DND-41 (cell line): ENCODE results near the gene RPL36A.

Experiments
- ATAC-seq: fragments of 200-7000 bp; cut with Tn5 transposase; 3 replicates; pipeline ENCODE4 v1.9.1; 2021; ENCODE audit warnings: low read depth; ENCODE audit not compliant: insufficient read depth
- DNase-seq: peaks from one replicate; pipeline ENCODE4 v3.0.0-alpha.2; 2020
- H2AFZ ChIP-seq: 2 replicates; pipeline ENCODE4 v1.6.0; 2012; ENCODE audit warnings: low read depth, low read length
- H3K27ac ChIP-seq: 2 replicates; pipeline ENCODE4 v1.5.1; 2012; ENCODE audit warnings: low read length, inconsistent platforms
- H3K27me3 ChIP-seq: fragments of 200-600 bp; sonication (generic); 2 replicates; pipeline ENCODE4 v1.6.0; 2012; ENCODE audit warnings: low read length, mild to moderate bottlenecking, inconsistent platforms; ENCODE audit not compliant: insufficient read depth, poor library complexity
- H3K36me3 ChIP-seq: 2 replicates; pipeline ENCODE4 v1.5.1; 2012; ENCODE audit warnings: low read length, inconsistent platforms; ENCODE audit not compliant: insufficient read depth
- H3K4me1 ChIP-seq: 2 replicates; pipeline ENCODE4 v1.5.1; 2012; ENCODE audit warnings: mild to moderate bottlenecking, low read length; ENCODE audit not compliant: insufficient read depth
- H3K4me2 ChIP-seq: 2 replicates; pipeline ENCODE4 v1.6.0; 2012; ENCODE audit warnings: mild to moderate bottlenecking, moderate library complexity, low read length, inconsistent platforms; ENCODE audit not compliant: insufficient read depth
- H3K4me3 ChIP-seq, 2 experiments: fragments of 200-600 bp in 1 of 2; shearing (Covaris generic) in 1 of 2; 2 replicates each; pipeline ENCODE4 v1.5.1; 2012 to 2016; ENCODE audit warnings: inconsistent platforms in 2 of 2, low read length in 2 of 2, mild to moderate bottlenecking in 2 of 2, low read depth in 1 of 2, moderate library complexity in 1 of 2
- H3K79me2 ChIP-seq: 2 replicates; pipeline ENCODE4 v1.6.0; 2012; ENCODE audit warnings: low read length, inconsistent platforms; ENCODE audit not compliant: insufficient read depth
- H3K9ac ChIP-seq: 2 replicates; pipeline ENCODE4 v1.6.0; 2012; ENCODE audit warnings: low read depth, mild to moderate bottlenecking, inconsistent platforms, low read length, moderate library complexity
- H3K9me3 ChIP-seq: 2 replicates; pipeline ENCODE4 v1.5.1; 2012; ENCODE audit warnings: low read length, moderate library complexity, mild to moderate bottlenecking, inconsistent platforms; ENCODE audit not compliant: insufficient read depth, severe bottlenecking
- H4K20me1 ChIP-seq: 2 replicates; pipeline ENCODE4 v1.6.0; 2012; ENCODE audit warnings: low read length; ENCODE audit not compliant: insufficient read depth
- CTCF ChIP-seq: IDR thresholded peaks from 2 replicates; pipeline ENCODE4 v1.5.1; 2012; ENCODE audit warnings: borderline replicate concordance, low read length, moderate library complexity, mild to moderate bottlenecking; ENCODE audit not compliant: poor library complexity, severe bottlenecking; ENCODE audit errors: extremely low read depth
- EZH2 ChIP-seq: IDR thresholded peaks from 3 replicates; pipeline ENCODE4 v1.6.1; 2012; ENCODE audit warnings: borderline replicate concordance, low read depth, mild to moderate bottlenecking, moderate library complexity, low read length, inconsistent platforms; ENCODE audit not compliant: severe bottlenecking

Gene RPL36A

GRCh38 chrX:101390664-101391525, at the start of gene RPL36A:
Gene RPL36A (plus strand): TSS chrX:101391011. CDS start chrX:101391044, 33 bp downstream.
- H3K9me3 ChIP-seq, result no peaks in the 10 kb centered on the region
- H3K27me3 ChIP-seq, result no peaks in the 10 kb centered on the region
- DNase-seq, result peak; percentile 91
- H3K4me2 ChIP-seq, result peak within 1 kb of the TSS; percentile 79
- peak; percentile 97 for ATAC-seq
- H3K9ac ChIP-seq, result peak within 1 kb of the TSS; percentile 69
- H3K79me2 ChIP-seq, result peaks cover 25% of the 10 kb centered on the region
- peaks cover 31% of the 10 kb centered on the region for H3K4me1 ChIP-seq
- peak within 1 kb of the TSS; percentile 95 for H2AFZ ChIP-seq
- H3K36me3 ChIP-seq, result peaks cover 39% of the 10 kb centered on the region
- H4K20me1 ChIP-seq, result no peaks in the 10 kb centered on the region; the same call in 1 of the 2 replicates
- TF ChIP-seq EZH2 (no peak), CTCF (peak; percentile 82)
- peak within 1 kb of the TSS; percentile 81 for H3K27ac ChIP-seq
- peak within 1 kb of the TSS; percentile 54 to 70; a peak in 3 of 4 replicates for H3K4me3 ChIP-seq

- Histone ChIP-seq H3K27me3 (no peaks in the 10 kb centered on the region), H3K9me3 (no peaks in the 10 kb centered on the region), H3K79me2 (peaks cover 32% of the 10 kb centered on the region), H3K36me3 (peaks cover 8% of the 10 kb centered on the region; the same call in 1 of the 2 replicates), H3K4me1 (peaks cover 24% of the 10 kb centered on the region), H3K4me3 (peak overlapping the region; percentile 69 to 91; a peak in 3 of 4 replicates), H3K27ac (peak overlapping the region; percentile 87), H3K9ac (peak overlapping the region; percentile 64), H4K20me1 (no peaks in the 10 kb centered on the region), H3K4me2 (peak overlapping the region; percentile 82), H2AFZ (peak overlapping the region; percentile 90)
- ATAC-seq (peak; percentile 10; the same call in 2 of the 3 replicates), DNase-seq (no peak)
- TF ChIP-seq EZH2, result no peak
- no peak for TF ChIP-seq CTCF
Observed at GRCh38 chrX:101347859-101348451, 42.9 kb upstream of the RPL36A start.

GRCh38 chrX:101348452-101349192, 42.2 kb upstream of the RPL36A start, which contains the start of gene TIMM8A:
Gene TIMM8A (minus strand): TSS chrX:101348742. CDS start chrX:101348664, 78 bp downstream.
- H3K36me3 ChIP-seq, result peaks cover 8% of the 10 kb centered on the region; the same call in 1 of the 2 replicates
- peak within 1 kb of the TSS; percentile 90 for H2AFZ ChIP-seq

More at GRCh38 chrX:101348452-101349192, 42.2 kb upstream of the RPL36A start, which contains the start of gene TIMM8A:
- DNase-seq (peak; percentile 81), ATAC-seq (peak; percentile 98)
- H3K4me1 ChIP-seq, result peaks cover 24% of the 10 kb centered on the region
- peaks cover 32% of the 10 kb centered on the region for H3K79me2 ChIP-seq
- peak within 1 kb of the TSS; percentile 87 for H3K27ac ChIP-seq
- TF ChIP-seq EZH2 (no peak), CTCF (no peak)
- peak within 1 kb of the TSS; percentile 82 for H3K4me2 ChIP-seq
- H3K4me3 ChIP-seq, result peak within 1 kb of the TSS; percentile 69 to 91
- no peaks in the 10 kb centered on the region for H4K20me1 ChIP-seq
- H3K27me3 ChIP-seq, result no peaks in the 10 kb centered on the region
- no peaks in the 10 kb centered on the region for H3K9me3 ChIP-seq
- H3K9ac ChIP-seq, result peak within 1 kb of the TSS; percentile 64
